Measurements from ENCODE around the gene RAMP1.

RAMP1 gene

DNA sequence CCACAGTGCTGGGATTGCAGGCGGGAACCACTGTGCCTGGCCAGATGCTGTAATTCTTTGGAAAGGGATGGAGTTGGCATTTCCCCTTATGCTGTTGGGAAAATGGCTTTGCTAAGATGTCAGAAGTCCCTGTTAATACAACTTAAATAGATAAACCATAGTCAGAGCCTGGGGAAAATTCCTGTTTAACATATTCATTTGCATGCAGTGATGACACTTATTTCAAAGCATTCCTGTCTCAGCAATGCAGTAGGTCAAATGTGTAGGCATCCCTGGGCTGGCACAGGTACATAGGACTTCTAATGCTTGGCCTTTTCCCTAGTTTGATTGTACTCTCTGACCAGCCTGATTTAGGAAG is 38.6 kb downstream of the RAMP1 start:
- DNase-seq, result no peak

- no peak for DNase-seq
These were observed 41.7 kb downstream of the RAMP1 start for GRCh38 chr2:237900891-237901831.

DNA sequence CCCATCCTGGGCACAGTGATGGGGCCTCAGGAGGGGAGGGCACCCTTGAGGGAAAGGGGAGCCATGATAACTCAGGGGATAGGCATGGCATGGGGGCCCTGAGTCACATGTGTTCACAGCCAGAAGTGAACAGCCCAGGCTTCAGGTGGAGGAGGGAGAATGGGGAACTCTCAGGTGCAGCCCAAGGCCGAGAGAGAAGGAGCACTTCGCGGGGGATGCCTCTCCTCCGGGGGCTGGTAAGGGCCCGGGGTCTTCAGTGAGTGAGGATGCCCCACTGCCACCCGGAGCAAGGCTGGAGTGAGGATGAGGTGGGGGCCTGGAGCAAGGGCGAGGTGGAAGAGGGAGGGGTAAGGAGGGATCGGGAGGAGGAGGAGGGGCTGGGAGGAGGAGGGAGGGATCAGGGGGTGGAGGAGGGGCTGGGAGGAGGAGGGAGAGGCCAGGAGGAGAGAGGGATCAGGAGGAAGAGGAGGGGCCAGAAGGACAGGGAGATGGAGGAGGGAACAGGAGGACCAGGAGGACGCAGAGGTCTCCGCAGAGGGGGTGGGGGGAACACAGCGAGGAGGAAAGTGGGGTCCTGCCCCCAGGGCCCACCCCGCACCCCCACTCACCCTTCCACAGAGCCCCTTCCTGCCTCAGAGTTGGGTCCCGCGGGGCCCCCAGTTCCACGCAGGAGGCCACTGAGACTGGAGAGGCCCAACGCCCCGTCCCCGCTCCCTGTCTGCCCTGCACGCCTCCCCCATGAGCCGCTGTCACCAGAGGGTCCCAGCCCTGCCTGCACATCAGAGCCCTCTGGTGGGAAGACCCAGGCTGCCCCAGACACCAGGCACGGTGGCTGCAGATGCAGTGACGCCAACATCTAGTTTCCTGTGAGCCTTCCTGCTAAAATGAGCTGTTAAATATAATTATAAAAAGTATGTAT is 42.8 kb downstream of the RAMP1 start:
- DNase-seq, result no peak

DNA sequence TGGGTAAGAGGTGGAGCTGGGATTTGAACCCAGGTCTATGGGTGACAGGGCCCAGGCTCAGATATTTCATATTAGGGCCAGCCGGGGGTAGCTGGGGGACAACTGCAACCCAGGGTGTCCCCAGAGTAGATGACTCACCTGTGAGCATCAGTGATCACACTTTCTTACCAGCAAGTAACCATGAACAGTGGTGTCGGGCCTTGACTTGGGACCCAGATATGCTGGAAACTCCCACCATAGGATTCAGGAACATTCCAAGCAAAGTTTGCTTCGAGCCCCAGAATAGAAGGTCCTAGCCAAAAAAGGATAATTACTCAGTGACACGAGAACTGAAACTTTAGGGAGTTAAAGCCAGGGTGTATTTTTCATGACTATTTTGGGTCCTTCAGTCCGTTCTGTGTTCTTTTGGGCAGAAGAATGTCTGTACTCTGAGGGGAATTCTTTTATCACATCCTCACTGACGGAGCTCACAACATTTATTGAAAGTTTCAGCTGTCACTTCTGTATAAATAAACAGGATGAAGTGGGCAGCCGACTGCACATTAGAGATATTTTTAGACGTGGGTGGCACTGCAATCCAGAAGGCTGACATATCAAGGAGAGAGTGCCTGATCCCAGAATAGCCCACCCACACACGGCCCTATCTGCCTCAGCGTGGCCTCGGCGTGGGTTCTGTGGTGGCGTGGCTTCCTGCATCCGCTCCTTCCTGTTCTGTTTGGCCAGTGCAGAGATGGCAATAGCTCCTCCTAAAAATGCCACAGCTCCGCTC is 45.6 kb downstream of the RAMP1 start:
- no peak for DNase-seq

DNA sequence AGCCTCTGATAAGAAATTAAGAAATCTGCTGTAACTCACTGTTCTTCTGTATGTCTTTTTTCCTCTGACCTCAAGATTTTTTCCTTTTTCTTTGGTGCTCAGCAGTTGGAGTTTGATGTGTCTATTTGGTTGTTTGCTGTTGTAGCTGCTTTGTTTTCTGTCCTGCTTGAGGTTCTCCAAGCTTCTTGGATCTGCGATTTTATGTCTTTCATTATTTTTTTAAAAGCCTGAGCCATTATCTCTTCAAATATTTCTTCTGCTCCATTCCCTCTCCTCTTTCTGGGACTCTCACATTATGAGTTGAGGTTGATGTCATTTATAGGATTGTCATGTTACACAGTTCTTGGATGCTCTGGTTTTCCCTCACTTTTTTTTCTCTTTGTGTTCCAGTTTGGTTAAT is 47.7 kb downstream of the RAMP1 start:
- DNase-seq, result no peak

DNA sequence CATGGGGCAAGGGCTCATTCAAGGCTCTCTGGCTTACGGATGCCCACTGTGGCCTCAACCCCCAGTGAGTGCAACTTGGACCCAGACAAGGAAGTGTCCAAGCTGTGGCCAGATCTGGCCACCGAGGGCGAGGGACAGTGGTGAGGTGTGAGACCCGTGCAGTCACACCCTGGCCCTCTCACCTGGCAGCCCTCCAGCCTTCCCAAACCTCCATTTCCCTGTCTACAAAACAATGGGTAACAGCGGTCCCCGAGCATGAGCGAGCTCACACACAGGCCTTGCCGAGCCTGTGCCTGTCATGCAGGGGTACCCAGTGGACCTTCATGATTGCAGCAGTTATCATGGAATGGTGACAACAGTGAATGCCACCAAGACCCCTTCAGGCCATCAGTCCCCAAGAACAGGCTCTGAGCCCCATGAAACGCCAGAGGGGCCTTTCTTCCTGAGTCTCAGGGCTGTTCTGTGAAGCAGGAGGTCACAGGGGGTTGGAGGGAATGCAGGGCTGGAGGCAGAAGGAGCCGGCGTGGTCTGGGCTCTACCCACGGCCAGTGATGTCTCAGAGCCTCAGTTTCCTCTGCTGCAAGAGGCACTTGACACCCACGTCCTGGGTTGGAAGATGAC is 49.8 kb downstream of the RAMP1 start:
- no peak for DNase-seq

GRCh38 chr2:237909801-237910475 is 50.5 kb downstream of the RAMP1 start:
- DNase-seq, result no peak

DNA sequence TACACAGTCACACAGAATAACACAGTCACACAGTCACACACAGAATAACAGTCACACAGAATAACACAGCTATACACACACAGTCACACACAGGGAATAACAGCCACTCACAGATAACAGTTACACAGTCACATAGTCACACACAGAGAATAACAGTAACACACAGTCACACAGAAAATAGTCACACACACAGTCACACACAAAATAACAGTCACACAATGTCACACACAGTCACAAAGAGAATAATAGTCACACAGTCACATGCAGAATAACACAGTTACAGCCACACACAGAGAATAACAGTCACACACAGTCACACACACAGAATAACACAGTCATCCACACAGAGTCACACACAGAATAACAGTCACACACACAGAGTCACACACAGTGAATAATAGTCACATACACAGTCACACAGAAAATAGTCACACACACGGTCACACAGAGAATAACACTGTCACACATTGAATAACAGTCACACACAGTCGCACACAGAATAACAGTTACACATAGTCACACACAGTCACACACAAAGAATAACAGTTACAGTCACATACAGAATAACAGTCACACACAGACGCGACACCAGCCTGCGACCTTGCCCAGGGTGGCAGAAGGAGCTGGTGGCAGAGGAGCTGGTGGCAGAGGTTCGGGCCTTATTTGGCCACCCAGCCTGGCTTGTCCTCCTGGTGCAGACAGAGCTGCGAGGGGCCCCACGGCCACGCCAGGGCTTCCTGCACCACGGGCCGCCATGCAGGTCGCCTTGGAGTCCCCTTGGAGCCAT is 51.3 kb downstream of the RAMP1 start:
- DNase-seq, result no peak

DNA sequence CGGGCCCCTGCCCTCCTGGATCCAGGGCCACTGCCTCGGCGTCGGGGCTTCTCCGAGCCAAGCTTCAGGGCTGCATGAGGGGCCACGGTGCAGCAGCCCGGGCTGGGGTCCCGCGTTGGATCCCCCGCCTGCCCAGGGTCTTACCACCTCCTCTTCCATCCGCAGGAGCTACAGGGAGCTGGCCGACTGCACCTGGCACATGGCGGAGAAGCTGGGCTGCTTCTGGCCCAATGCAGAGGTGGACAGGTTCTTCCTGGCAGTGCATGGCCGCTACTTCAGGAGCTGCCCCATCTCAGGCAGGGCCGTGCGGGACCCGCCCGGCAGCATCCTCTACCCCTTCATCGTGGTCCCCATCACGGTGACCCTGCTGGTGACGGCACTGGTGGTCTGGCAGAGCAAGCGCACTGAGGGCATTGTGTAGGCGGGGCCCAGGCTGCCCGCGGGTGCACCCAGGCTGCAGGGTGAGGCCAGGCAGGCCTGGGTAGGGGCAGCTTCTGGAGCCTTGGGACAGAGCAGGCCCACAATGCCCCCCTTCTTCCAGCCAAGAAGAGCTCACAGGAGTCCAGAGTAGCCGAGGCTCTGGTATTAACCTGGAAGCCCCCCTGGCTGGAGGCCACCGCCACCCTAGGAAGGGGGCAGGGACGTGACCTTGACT is 52.1 kb downstream of the RAMP1 start:
- DNase-seq, result no peak

DNA sequence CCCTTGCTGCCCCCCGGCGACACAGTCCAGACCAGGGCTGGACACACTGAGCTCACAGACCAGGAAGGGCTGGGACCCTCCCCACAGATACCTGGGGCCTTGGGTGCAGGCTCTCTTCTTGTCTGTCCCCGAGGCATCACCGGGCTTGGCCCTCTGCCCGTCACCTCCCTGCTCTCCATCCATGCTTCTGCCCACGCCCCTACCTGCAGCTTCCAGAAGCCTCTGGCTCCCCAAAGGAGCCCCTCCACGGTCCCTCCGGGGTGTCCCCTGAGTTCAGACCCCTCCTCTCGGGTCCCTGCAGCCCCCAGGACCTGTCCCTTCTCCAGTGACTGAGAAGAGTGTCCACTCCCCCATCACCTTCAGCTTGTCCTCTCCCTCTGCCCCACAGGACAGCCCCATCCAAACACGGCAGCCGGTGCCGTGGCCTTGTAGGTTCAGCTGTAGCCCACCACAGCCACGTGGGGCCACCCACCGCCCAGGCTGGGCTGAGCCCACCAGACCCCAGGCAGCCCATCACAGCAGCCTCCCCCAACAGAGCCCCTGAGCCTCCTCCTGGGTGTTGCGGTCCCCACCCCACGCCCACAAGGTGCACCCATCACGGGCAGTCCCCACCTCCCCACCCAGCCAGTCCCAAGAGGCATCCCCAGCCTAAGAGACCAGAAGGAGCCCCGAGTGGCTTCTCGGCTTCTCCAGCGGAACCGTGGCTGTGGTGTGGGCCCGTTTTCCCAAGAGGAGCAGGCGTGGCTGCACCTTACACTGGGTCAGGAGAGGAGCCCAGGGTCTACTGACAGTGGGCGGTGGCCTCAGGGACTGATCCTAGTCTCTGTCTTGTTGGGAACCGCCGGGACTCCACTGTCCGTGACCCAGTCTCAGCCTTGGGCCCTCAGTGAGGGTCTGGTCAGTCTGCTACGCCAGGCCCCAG is 53.1 kb downstream of the RAMP1 start:
- no peak for DNase-seq

GRCh38 chr2:237913193-237913917 is 53.9 kb downstream of the RAMP1 start:
- no peak for DNase-seq

DNA sequence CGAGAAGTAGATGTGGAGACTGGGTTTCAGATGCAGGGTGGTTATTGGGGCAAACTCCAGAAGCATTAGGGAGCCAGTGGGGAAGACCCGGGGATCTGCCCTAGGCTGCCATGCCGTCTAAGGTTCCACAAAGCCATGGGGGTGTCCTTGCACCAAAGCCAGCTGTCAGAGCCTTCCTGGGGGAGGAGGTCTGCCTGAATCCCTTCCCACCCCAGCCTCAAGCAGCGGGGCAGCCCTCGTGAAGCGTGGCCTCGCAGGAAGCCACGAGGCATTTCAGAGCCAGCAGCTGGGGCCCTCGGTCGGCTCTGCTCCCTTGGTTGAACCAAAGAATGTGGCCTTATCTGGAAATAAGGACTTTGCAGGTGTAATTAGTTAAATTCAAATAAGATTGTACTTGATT is 56.2 kb downstream of the RAMP1 start:
- DNase-seq, result no peak

DNA sequence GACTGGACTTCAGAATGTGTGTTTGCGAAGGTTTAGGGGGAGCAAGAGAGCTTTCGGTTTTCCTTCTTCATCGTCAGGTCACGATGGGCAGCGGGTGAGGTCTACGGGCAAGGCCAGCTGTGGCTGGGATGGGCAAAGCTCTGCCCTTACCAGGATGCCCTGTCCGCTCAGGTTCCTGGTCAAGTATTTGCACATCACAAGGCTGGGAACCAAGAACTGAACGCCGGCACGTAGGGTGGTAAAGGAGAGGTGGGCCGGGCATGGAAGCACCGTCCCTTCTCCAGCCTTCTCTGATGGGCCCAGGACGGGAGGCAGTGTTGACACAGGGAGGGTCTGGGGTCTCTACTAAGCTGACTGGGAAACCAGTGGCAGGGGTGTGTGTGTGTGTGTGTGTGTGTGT is 56.9 kb downstream of the RAMP1 start:
- no peak for DNase-seq

GRCh38 chr2:237917696-237918374 is 58.4 kb downstream of the RAMP1 start:
- no peak for DNase-seq

GRCh38 chr2:237919593-237919992 is 60.2 kb downstream of the RAMP1 start:
- no peak for DNase-seq

DNA sequence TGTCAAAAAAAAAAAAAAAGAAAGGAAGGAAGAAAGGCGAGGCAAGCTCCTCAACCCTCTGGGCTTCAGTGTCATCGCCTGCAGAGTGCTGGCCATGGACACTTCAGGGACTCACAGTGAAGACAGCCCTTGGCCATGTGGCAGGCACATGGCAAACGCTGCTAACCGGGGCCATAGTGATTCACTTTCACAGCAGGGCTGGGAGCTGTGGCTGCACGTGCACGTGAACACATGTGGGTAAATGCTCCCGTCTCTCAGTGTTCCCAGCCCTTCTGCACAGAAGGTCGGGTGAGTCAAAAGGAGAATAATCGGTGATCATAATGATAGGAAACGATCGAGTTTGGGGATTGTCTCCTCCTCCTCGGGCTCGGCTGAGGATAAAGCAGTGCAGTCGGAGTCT is 61.2 kb downstream of the RAMP1 start:
- no peak for DNase-seq

GRCh38 chr2:237921967-237922492 is 62.6 kb downstream of the RAMP1 start:
- DNase-seq, result no peak
